Liver (tissue), 9 donors: ENCODE data around the gene IFT43. TPM values are rescaled to one million over a fixed set of nuclear protein-coding genes. Genes with fewer than 3 reads are reported as not detected.
A peak's percentile ranks its signal among the peaks of the same experiment; 100 is the strongest.

Experiments used
- DNase-seq: peaks from one replicate; pipeline ENCODE4 v3.0.0-alpha.2; 2017; ENCODE audit warnings: low spot score
- H3K27ac ChIP-seq, 2 donors: one replicate each; pipeline ENCODE4 v1.7.0; 2013; ENCODE audit warnings: inconsistent platforms in 2 of 2, low read length in 2 of 2, control low read depth in 1 of 2, low read depth in 1 of 2, mild to moderate bottlenecking in 1 of 2
- H3K27me3 ChIP-seq, 4 donors: one replicate each; pipeline versions ENCODE4 v1.6.1 to v1.7.0; 2013; ENCODE audit warnings: low read length in 3 of 4, inconsistent platforms in 1 of 4, mild to moderate bottlenecking in 1 of 4, moderate library complexity in 1 of 4; ENCODE audit not compliant: control insufficient read depth in 4 of 4, insufficient read depth in 4 of 4
- H3K36me3 ChIP-seq, 4 donors: one replicate each; pipeline versions ENCODE4 v1.6.1 to v1.7.0; 2013; ENCODE audit warnings: low read length in 3 of 4, mild to moderate bottlenecking in 3 of 4, low read depth in 1 of 4, moderate library complexity in 1 of 4; ENCODE audit not compliant: control insufficient read depth in 4 of 4, insufficient read depth in 3 of 4
- H3K4me1 ChIP-seq, 4 donors: one replicate each; pipeline versions ENCODE4 v1.6.1 to v1.7.0; 2013; ENCODE audit warnings: low read length in 3 of 4, mild to moderate bottlenecking in 3 of 4, moderate library complexity in 1 of 4; ENCODE audit not compliant: control insufficient read depth in 4 of 4, insufficient read depth in 4 of 4
- H3K4me3 ChIP-seq, 3 donors: one replicate each; pipeline versions ENCODE4 v1.6.1 to v1.7.0; 2013; ENCODE audit warnings: low read length in 3 of 3, control low read depth in 1 of 3, low read depth in 1 of 3, mild to moderate bottlenecking in 1 of 3
- H3K9ac ChIP-seq, 2 donors: one replicate each; pipeline ENCODE4 v1.7.0; 2013; ENCODE audit warnings: low read length in 2 of 2, mild to moderate bottlenecking in 2 of 2, moderate library complexity in 2 of 2, control low read depth in 1 of 2, low read depth in 1 of 2
- H3K9me3 ChIP-seq, 4 donors: one replicate each; pipeline versions ENCODE4 v1.6.1 to v1.7.0; 2013; ENCODE audit warnings: low read length in 3 of 4; ENCODE audit not compliant: control insufficient read depth in 4 of 4
- ATF3 ChIP-seq: IDR thresholded peaks from 2 replicates; pipeline ENCODE4 v1.6.1; 2016; ENCODE audit warnings: antibody characterized with exemption
- EGR1 ChIP-seq, 2 donors: IDR thresholded peaks; 2 replicates each; pipeline ENCODE4 v1.6.1; 2016 to 2018; ENCODE audit warnings: antibody characterized with exemption in 2 of 2, low read depth in 2 of 2
- FOXA1 ChIP-seq: IDR thresholded peaks from 2 replicates; pipeline ENCODE4 v1.6.1; 2016; ENCODE audit warnings: antibody characterized with exemption
- FOXA2 ChIP-seq: IDR thresholded peaks from 2 replicates; pipeline ENCODE4 v1.6.1; 2016; ENCODE audit warnings: antibody characterized with exemption
- GABPA ChIP-seq, 2 donors: IDR thresholded peaks in 1 of 2; conservative IDR thresholded peaks in 1 of 2; 2 replicates each; pipeline ENCODE4 v1.6.1; 2016; ENCODE audit warnings: antibody characterized with exemption in 2 of 2, mild to moderate bottlenecking in 1 of 2, moderate library complexity in 1 of 2
- HNF4A ChIP-seq, 2 donors: conservative IDR thresholded peaks; 2 replicates each; pipeline ENCODE4 v1.6.1; 2016; ENCODE audit warnings: antibody characterized with exemption in 2 of 2, mild to moderate bottlenecking in 2 of 2
- HNF4G ChIP-seq: IDR thresholded peaks from 2 replicates; pipeline ENCODE4 v1.6.1; 2016; ENCODE audit warnings: antibody characterized with exemption
- JUND ChIP-seq, 2 donors: IDR thresholded peaks; 2 replicates each; pipeline ENCODE4 v1.6.1; 2016; ENCODE audit warnings: antibody characterized with exemption in 2 of 2
- MAX ChIP-seq: IDR thresholded peaks from 2 replicates; pipeline ENCODE4 v1.6.1; 2016; ENCODE audit warnings: antibody characterized with exemption
- NR2F2 ChIP-seq: IDR thresholded peaks from 2 replicates; pipeline ENCODE4 v1.6.1; 2016; ENCODE audit warnings: antibody characterized with exemption
- RAD21 ChIP-seq, 2 donors: IDR thresholded peaks; 2 replicates each; pipeline ENCODE4 v1.6.1; 2016; ENCODE audit warnings: antibody characterized with exemption in 2 of 2, mild to moderate bottlenecking in 2 of 2
- REST ChIP-seq: IDR thresholded peaks from 2 replicates; pipeline ENCODE4 v1.6.1; 2016; ENCODE audit warnings: antibody characterized with exemption, mild to moderate bottlenecking
- RXRA ChIP-seq, 2 donors: IDR thresholded peaks; 2 replicates each; pipeline ENCODE4 v1.6.1; 2017 to 2018; ENCODE audit warnings: antibody characterized with exemption in 2 of 2, mild to moderate bottlenecking in 1 of 2
- SP1 ChIP-seq: IDR thresholded peaks from 2 replicates; pipeline ENCODE4 v1.6.1; 2018; ENCODE audit warnings: antibody characterized with exemption, mild to moderate bottlenecking
- TAF1 ChIP-seq: conservative IDR thresholded peaks from 2 replicates; pipeline ENCODE4 v1.6.1; 2016; ENCODE audit warnings: antibody characterized with exemption, mild to moderate bottlenecking
- YY1 ChIP-seq: IDR thresholded peaks from 2 replicates; pipeline ENCODE4 v1.6.1; 2016; ENCODE audit warnings: antibody characterized with exemption, mild to moderate bottlenecking
- WGBS: extraction: QIAGEN DNeasy Blood & Tissue Kit; methylation state at CpG from one replicate; pipeline ENCODE4 v1.1.7; 2013; 5-methylcytosine and 5-hydroxymethylcytosine counted together
- polyA plus RNA-seq, 2 donors: library from polyadenylated mRNA; stranded (reverse) in 1 of 2; unstranded in 1 of 2; fragments of 200-250 nt in 1 of 2; fragments of >200 nt in 1 of 2; fragmentation: Nextera tagmentation in 1 of 2; extraction: Ambion mirVana in 1 of 2; gene quantifications; one replicate each; pipeline versions ENCODE4 v1.2.1 to v1.2.3, GENCODE V29; 2013 to 2015
- total RNA-seq, 2 donors: library from RNA; depleted of rRNA; stranded (reverse); fragments of >200 nt; gene quantifications; one replicate each; pipeline ENCODE4 v1.2.3, GENCODE V29; 2014
- TF ChIP-seq, protein P1 (sequence below): IDR thresholded peaks from 2 replicates; pipeline ENCODE4 v1.6.1; 2016; ENCODE audit warnings: antibody characterized with exemption
- TF ChIP-seq, protein P2 (sequence below): fragments of 150-350 bp; IDR thresholded peaks from 2 replicates; pipeline ENCODE4 v1.5.1; 2017; ENCODE audit warnings: improper control_type of control experiment, low read depth, low read length; ENCODE audit not compliant: missing input control
- donor health status: healthy.
- donor health status: healthy.
- donor health status: healthy.
- donor health status: healthy.
- donor health status: healthy.

Gene IFT43
- total and polyA plus RNA-seq, 4 donors: 7.8 to 33.6 (median 19.3) TPM

- no peak overlapping the region for H3K9ac ChIP-seq
- peaks cover 4 to 42% (median 20%) of the 10 kb centered on the region in 4 donors for H3K36me3 ChIP-seq
- no peaks in the 10 kb centered on the region for H3K27me3 ChIP-seq
- TF ChIP-seq ATF3: no peak
- no peak for TF ChIP-seq HNF4G
- TF ChIP-seq TAF1: no peak
- TF ChIP-seq, protein P1, sequence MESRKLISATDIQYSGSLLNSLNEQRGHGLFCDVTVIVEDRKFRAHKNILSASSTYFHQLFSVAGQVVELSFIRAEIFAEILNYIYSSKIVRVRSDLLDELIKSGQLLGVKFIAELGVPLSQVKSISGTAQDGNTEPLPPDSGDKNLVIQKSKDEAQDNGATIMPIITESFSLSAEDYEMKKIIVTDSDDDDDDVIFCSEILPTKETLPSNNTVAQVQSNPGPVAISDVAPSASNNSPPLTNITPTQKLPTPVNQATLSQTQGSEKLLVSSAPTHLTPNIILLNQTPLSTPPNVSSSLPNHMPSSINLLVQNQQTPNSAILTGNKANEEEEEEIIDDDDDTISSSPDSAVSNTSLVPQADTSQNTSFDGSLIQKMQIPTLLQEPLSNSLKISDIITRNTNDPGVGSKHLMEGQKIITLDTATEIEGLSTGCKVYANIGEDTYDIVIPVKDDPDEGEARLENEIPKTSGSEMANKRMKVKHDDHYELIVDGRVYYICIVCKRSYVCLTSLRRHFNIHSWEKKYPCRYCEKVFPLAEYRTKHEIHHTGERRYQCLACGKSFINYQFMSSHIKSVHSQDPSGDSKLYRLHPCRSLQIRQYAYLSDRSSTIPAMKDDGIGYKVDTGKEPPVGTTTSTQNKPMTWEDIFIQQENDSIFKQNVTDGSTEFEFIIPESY: no peak
- TF ChIP-seq, protein P2, sequence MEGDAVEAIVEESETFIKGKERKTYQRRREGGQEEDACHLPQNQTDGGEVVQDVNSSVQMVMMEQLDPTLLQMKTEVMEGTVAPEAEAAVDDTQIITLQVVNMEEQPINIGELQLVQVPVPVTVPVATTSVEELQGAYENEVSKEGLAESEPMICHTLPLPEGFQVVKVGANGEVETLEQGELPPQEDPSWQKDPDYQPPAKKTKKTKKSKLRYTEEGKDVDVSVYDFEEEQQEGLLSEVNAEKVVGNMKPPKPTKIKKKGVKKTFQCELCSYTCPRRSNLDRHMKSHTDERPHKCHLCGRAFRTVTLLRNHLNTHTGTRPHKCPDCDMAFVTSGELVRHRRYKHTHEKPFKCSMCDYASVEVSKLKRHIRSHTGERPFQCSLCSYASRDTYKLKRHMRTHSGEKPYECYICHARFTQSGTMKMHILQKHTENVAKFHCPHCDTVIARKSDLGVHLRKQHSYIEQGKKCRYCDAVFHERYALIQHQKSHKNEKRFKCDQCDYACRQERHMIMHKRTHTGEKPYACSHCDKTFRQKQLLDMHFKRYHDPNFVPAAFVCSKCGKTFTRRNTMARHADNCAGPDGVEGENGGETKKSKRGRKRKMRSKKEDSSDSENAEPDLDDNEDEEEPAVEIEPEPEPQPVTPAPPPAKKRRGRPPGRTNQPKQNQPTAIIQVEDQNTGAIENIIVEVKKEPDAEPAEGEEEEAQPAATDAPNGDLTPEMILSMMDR: no peak
- TF ChIP-seq RXRA (IDR thresholded peaks at IDR 0.05): peak; percentile 35 to 38
- TF ChIP-seq RAD21 (IDR thresholded peaks at IDR 0.05): no peak
- TF ChIP-seq NR2F2: peak; percentile 93
- TF ChIP-seq YY1: no peak
- TF ChIP-seq REST: peak; percentile 47
- peak in 1 of 2 donors; percentile 21 for TF ChIP-seq JUND (IDR thresholded peaks at IDR 0.05)
- no peak for TF ChIP-seq EGR1 (IDR thresholded peaks at IDR 0.05; ENCODE audit: low read depth in 2 of 2)
- TF ChIP-seq GABPA (IDR thresholded peaks at IDR 0.05 in 1 of 2, conservative IDR thresholded peaks at IDR 0.05 in 1 of 2): no peak
- no peak for TF ChIP-seq FOXA2
- TF ChIP-seq FOXA1: no peak
- no peak for TF ChIP-seq HNF4A (conservative IDR thresholded peaks at IDR 0.05)
- TF ChIP-seq MAX: no peak
- TF ChIP-seq SP1: peak; percentile 67
- no peak overlapping the region for H3K4me3 ChIP-seq
- DNase-seq: no peak
- WGBS: 88% methylated on average over 17 of the region's 17 CpGs
- H3K27ac ChIP-seq: peak overlapping the region; percentile 31 to 34
- H3K4me1 ChIP-seq: peaks cover 0 to 9% (median 0%) of the 10 kb centered on the region in 4 donors
- no peaks in the 10 kb centered on the region for H3K9me3 ChIP-seq
These were observed 9.9 kb downstream of the IFT43 start for GRCh38 chr14:75995372-75996041.
